Thoracic aorta (tissue), 2 donors: ENCODE results near the gene MACROD1. TPM values are rescaled to one million over a fixed set of nuclear protein-coding genes. Genes with fewer than 3 reads are reported as not detected.

Experiments used
- ATAC-seq: fragments of 150-250 bp; one replicate; pipeline ENCODE4 v1.8.0; 2017; ENCODE audit warnings: low read depth; ENCODE audit not compliant: insufficient number of reproducible peaks, low FRiP score
- DNase-seq: peaks from one replicate; pipeline ENCODE4 v3.0.0-alpha.2; 2020; ENCODE audit warnings: low spot score
- H3K27ac ChIP-seq, 2 donors: fragments of 200-600 bp; sonication (generic); 1 replicate in 1 of 2; 2 replicates in 1 of 2; pipeline ENCODE4 v1.5.1; 2016; ENCODE audit warnings: mild to moderate bottlenecking in 2 of 2, moderate library complexity in 2 of 2
- H3K27me3 ChIP-seq: fragments of 200-600 bp; sonication (generic); replicated peaks from 2 replicates; pipeline ENCODE4 v1.6.0; 2016; ENCODE audit warnings: mild to moderate bottlenecking; ENCODE audit not compliant: insufficient read depth
- H3K36me3 ChIP-seq: fragments of 200-600 bp; sonication (generic); one replicate; pipeline ENCODE4 v1.5.1; 2016
- H3K4me1 ChIP-seq, 2 donors: fragments of 200-600 bp; sonication (generic); 1 replicate in 1 of 2; 2 replicates in 1 of 2; pipeline versions ENCODE4 v1.5.1 to v1.6.0; 2016; ENCODE audit warnings: low read depth in 2 of 2, mild to moderate bottlenecking in 1 of 2; ENCODE audit not compliant: control insufficient read depth in 1 of 2
- H3K4me3 ChIP-seq: fragments of 200-600 bp; sonication (generic); 2 replicates; pipeline ENCODE4 v1.5.1; 2016; ENCODE audit warnings: mild to moderate bottlenecking
- H3K9me3 ChIP-seq: fragments of 200-600 bp; sonication (generic); 2 replicates; pipeline ENCODE4 v1.5.1; 2016
- total RNA-seq, 2 donors: library from RNA; depleted of rRNA; stranded (reverse); fragments of >200 nt; gene quantifications; one replicate each; pipeline versions ENCODE4 v1.1.0 to v1.2.3, GENCODE V29; 2016
- TF ChIP-seq, protein P1 (sequence below): fragments of 200-600 bp; sonication (generic); IDR thresholded peaks from one replicate; pipeline ENCODE4 v1.5.1; 2019; ENCODE audit warnings: antibody characterized with exemption

MACROD1 gene
- total RNA-seq, 2 donors from 2014 or later = 15.8 to 17.6 TPM

DNA sequence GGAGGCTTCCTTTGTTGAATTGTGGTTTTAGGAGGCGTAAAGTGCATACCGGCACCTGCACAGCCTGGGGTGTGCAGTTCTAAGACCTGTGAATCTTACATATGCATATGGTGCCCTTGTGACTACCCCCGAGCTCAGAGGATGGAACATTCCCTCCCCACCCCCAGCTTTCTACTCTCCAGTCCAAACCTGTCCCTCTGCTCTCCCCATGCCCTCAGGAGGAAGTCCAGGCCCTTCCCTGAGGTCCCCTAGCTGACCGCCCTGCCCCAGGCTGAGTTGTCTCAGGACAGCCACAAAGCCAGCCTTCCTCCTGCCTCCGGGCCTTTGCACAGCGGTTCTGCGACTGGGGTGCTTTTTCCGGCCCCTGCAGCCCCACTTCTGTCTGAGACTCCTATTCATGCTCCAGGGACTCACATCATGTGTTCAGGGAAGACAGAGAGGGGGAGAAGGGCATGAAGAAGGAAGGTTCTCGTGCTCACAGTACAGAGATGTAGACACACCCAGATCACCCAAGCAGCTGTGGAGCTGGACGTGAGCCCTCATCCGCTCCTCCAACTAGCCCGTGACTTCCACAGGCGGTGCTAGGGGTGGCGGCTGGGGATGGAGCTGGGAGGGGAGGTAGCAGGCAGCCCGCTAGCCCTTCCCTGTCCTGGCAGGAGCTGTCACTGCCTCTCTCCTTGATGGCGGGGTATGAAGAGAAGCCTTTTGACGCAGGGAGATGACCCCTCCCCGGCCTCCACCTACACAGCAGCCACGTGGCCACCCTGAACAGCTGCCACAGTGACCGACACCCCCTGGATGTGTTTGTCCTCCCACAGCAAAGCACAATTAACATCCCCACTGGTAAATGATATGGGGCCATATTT is 79.4 kb downstream of the MACROD1 start:
- Histone ChIP-seq H3K9me3 (no peaks in the 10 kb centered on the region), H3K27me3 (no peaks in the 10 kb centered on the region), H3K4me3 (no peak overlapping the region), H3K27ac (no peak overlapping the region), H3K4me1 (no peaks in the 10 kb centered on the region), H3K36me3 (no peaks in the 10 kb centered on the region)
- DNase-seq (no peak), ATAC-seq (no peak)
- TF ChIP-seq, protein P1, sequence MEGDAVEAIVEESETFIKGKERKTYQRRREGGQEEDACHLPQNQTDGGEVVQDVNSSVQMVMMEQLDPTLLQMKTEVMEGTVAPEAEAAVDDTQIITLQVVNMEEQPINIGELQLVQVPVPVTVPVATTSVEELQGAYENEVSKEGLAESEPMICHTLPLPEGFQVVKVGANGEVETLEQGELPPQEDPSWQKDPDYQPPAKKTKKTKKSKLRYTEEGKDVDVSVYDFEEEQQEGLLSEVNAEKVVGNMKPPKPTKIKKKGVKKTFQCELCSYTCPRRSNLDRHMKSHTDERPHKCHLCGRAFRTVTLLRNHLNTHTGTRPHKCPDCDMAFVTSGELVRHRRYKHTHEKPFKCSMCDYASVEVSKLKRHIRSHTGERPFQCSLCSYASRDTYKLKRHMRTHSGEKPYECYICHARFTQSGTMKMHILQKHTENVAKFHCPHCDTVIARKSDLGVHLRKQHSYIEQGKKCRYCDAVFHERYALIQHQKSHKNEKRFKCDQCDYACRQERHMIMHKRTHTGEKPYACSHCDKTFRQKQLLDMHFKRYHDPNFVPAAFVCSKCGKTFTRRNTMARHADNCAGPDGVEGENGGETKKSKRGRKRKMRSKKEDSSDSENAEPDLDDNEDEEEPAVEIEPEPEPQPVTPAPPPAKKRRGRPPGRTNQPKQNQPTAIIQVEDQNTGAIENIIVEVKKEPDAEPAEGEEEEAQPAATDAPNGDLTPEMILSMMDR = no peak

DNA sequence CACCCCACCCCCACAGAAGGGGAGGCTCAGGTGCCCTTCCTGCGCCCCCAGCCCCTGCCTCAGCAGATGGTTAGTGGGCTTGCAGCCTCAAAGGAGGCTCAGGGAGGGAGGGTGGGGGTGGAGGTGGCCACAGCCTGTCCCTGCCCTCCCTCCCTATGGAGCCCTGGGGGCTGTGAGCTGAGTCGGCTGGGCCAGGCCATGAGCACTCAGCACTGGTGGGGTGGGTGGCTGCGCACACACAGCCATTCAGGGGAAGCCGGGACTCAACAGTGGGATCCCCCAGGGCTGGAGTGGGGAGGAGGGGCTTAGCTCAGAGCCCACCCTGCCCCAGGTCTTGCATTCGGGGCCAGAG is 80.0 kb downstream of the MACROD1 start:
- no peaks in the 10 kb centered on the region for H3K9me3 ChIP-seq
- no peak overlapping the region for H3K27ac ChIP-seq
- TF ChIP-seq, protein P1 = no peak
- H3K27me3 ChIP-seq = no peaks in the 10 kb centered on the region
- no peak overlapping the region for H3K4me3 ChIP-seq
- ATAC-seq (no peak), DNase-seq (no peak)
- no peaks in the 10 kb centered on the region for H3K36me3 ChIP-seq
- H3K4me1 ChIP-seq = no peaks in the 10 kb centered on the region

DNA sequence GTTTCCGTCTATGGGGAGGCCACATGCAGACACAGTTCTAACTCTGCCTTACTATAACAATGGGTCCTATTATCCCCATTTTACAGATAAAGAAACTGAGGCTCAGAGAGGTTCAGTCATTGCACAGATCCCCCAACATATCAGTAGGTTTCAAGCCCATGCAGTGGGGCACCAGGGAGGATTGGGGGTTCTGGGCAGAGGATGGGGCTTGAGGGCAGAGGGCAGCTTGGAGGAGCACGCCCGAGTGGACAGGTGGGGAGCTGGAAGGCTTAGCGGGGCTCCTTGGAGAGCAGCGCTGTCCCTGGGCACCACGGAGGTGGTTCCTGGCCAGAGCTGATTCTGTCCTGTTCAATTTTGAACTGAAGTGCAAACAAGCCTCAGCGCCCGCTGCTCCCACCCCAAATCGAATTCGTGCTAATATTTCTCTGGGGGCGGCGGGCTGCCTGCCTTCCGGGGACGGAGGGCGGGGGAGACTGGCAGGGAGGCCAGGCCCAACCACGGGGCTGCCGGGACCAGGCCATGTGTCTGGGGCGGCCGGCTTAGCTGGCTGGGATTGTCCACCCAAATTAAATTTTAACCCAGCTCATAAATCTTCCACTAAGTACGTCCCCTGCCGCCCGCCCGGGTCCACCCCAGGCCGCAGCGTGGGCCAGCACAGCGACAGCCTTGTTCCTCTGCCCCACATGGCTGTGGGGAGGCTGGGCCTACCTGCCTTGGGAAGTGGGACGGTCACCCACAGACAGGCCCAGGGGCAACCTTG is 80.8 kb downstream of the MACROD1 start:
- H3K36me3 ChIP-seq = no peaks in the 10 kb centered on the region
- no peak overlapping the region for H3K27ac ChIP-seq
- H3K9me3 ChIP-seq = no peaks in the 10 kb centered on the region
- ATAC-seq (no peak), DNase-seq (no peak)
- TF ChIP-seq, protein P1 = no peak
- no peak overlapping the region for H3K4me3 ChIP-seq
- H3K4me1 ChIP-seq = no peaks in the 10 kb centered on the region
- H3K27me3 ChIP-seq = no peaks in the 10 kb centered on the region

DNA sequence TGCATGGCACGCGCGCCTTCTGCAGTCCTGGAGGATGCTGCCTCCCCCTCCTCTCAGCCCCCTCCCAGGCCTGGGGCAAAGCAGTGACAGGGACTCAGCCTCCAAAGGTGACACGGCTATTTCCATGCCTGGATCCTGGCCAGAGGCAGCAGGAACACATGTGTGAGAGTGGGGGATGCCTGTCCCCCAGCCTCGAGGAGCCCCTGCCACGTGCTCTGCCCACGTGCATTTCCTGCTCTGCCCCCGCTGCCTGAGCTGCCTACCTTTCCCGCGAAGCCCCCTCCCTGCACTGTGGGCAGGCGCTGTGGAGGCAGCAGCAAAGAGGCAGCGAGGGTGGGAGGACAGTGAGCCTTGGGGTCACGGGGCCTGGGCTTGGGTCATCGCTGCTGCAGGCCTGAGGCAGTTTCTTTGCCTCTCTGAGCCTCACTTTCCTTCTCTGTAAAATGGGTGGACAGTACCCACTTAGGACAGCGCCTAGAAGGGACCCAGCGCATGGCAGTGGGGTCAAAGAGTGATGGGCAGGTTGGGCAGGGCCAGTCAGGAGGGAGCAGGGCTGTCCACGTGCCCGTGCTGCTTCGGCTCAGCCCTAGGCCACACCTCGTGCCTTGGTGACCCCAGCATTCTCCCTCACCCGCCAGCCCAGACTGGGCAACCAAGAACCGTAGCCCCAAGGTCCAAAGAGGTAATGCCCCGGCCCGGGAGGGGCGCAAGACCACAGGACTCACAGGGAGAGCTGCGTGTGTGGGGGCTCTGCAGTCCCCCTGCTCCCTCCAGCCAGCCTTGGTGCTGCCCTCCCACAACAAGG is 81.6 kb downstream of the MACROD1 start:
- Histone ChIP-seq H3K4me3 (no peak overlapping the region), H3K36me3 (no peaks in the 10 kb centered on the region), H3K4me1 (no peaks in the 10 kb centered on the region), H3K27me3 (no peaks in the 10 kb centered on the region), H3K9me3 (no peaks in the 10 kb centered on the region), H3K27ac (no peak overlapping the region)
- ATAC-seq (no peak), DNase-seq (no peak)
- TF ChIP-seq, protein P1 = no peak
